ENCODE data around the gene FAM98B. TPM values are rescaled to one million over a fixed set of nuclear protein-coding genes. Genes with fewer than 3 reads are reported as not detected.
"Not testable (repeated sequence)": the region's sequence is repeated elsewhere in the genome, so short reads cannot be mapped to it uniquely, and the experiment has no call there.

FAM98B gene
- total RNA-seq, result 24.4 TPM

DNA sequence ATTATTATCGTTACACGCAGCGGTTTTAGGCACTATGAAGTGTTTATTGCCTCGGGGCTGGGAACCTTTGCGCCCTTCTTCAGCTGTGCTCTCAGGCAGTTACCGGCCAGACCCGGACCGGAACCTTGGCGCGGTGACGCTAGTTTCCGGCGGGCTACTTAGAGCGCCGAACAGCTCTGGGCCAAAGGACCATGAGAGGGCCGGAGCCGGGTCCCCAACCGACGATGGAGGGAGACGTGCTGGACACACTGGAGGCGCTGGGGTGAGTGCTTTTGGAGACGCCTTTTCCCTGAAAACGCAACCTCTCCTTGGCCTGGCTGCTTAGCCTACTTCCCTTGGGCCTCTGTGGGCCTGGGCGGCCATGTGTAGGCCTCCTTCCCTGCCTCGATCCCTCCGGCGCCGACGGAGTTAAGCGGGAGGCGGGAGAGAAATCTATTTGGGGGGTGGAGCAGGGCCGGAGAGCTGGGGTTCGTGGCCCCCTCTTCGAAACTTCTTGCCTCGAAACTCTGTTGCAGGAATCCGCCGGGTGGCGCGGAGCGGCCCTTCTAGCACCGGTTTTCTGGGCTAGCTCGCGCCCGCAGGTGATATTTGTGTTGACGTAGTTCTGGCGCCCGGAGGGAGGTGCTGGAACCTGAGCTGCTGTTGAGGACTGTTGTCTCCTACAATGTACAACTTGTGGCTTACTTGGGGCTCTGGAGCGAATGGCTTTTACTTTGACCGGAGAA is at the start of gene FAM98B:
Gene FAM98B (plus strand): TSS at position 157 of the 725 bp plus-strand sequence. CDS start 35 bp downstream, at position 192.
- intact Hi-C loops (cut with DNase I), result no loop called here
- ATAC-seq (peak; percentile 98), DNase-seq (ENCODE audit: low spot score) (peak; percentile 92)

DNA sequence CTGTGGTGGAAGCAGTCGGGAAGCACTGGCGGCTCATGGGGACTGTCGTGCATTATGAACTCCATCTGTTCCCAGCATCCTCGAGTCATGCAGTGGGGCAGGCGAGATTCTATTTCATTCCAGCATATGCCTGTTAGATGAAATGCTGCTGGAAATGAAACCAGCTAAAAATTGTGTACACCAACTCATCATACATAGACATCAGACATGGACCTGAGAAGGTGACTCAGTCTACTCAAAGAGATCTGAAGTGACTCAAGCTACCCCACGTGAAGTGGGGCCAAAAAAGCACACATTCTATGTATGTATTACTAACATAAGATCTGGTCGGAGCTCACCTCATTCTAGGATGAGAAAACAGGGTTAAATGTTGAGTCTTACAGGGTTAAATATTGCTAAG is 47.5 kb upstream of the FAM98B start:
- no peak for DNase-seq (ENCODE audit: low spot score)
- ATAC-seq, result no peak
- intact Hi-C loops (cut with DNase I), result no loop called here

DNA sequence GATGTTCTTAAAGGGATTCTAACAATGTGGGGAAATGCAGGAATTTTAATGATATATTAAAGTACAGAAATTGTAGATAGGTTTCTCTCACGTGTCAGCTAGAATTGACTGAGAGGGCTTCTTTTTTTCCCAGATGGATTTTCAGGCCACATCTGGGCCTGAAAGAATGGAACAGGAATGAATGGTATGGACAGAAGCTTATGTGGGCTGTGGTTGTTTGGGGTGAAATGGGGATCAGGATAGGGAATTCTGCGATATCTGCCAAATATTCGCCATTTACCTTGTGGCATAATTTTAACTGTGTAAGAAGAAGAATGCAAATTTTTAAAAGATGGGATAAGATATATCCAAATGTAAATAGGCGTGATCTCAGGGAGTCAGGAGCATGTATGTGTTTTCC is 45.4 kb upstream of the FAM98B start:
- intact Hi-C loops (cut with DNase I), result no loop called here
- no peak for ATAC-seq
- no peak for DNase-seq (ENCODE audit: low spot score)

DNA sequence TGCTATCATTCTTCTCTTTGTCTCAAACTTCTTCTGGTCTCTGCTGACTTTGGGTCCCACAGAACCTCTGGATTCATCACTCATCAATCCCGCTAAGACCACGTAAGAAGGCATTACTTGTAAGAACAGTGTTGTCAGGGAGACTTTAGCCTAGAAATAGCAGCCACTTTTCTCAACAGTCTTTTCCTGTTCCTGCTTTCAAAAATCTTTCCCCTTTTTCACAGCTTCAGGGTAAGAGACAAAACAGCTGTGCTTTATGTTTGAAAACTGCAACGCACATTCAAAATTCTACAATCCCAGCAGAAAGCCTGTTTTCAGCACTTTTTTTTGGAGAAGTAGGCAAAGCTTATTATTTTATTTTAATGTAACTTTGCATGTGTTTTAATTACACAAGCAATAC is 42.0 kb upstream of the FAM98B start:
- peak; percentile 29 for ATAC-seq
- no peak for DNase-seq (ENCODE audit: low spot score)
- intact Hi-C loops (cut with DNase I), result no loop called here

DNA sequence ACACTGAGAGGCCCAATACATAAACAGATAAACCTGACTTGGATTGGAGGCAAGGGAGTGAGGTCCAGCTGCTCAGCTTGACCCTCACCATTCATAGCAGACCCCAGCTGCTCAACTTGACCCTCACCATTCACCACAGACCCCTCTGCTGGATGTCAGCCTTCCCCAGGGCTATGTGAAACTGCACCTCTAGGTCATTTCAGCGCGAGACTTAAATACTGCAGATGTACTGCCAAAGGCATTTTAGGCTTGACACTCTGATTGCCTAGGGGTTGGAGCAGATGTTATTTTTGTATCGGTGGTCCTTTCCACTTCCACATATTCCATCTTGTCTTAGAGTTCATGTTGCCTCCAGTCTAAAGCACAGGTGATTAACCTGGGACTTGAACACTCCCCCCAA is 41.5 kb upstream of the FAM98B start:
- DNase-seq (ENCODE audit: low spot score), result no peak
- ATAC-seq, result no peak
- intact Hi-C loops (cut with DNase I), result no loop called here

DNA sequence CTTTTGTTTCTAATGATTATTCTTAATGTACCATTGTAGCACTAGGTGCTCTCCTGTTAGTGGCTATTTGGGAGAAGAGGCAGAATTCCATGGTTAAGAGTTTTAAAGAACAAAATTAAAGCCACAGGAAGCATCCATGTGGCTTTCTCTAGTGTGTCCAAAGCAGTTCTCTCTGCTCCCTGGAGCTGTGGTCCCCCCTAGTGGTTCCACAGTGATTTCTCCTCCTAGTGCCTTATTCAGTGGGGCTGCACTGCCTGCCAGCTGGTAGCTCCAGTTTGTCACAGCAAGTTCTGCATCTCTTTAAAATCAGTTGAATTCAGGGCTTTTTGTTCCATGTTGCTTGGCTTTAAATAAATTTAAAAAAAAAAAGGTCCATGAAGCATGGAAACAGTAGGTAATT is 39.6 kb upstream of the FAM98B start:
- ATAC-seq, result peak; percentile 98
- peak; percentile 74 for DNase-seq (ENCODE audit: low spot score)
- intact Hi-C loops (cut with DNase I), result no loop called here

DNA sequence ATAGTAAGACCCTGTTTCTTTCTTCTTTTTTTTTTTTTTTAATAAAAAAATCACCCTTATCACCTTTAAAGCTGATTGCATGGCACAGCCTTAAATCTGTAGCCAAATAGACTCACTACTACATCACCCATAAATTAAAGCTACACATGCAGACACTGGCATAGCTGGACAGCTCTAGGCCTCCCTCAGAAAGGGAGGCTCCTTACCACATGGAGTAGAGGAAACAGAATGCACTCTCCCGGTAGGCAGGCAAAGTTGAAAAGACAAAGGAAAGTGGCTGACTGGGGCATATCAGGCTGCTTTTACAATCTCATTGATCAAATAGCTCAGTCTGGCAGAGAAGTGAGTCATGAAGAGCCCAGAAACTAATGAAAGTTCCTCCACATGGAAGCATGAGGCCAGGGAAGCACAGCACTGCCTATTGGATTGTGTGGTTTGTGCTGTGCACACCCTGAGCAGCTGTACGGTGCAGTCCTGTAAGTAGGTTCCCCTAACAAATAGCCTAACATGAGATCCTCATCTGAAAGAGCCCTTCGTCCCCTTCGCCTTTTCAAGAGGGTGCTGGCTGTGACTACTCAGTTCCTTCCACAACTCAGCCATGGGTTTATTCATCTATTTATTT is 32.7 kb upstream of the FAM98B start:
- intact Hi-C loops (cut with DNase I), result no loop called here
- ATAC-seq (no peak), DNase-seq (ENCODE audit: low spot score) (no peak)

DNA sequence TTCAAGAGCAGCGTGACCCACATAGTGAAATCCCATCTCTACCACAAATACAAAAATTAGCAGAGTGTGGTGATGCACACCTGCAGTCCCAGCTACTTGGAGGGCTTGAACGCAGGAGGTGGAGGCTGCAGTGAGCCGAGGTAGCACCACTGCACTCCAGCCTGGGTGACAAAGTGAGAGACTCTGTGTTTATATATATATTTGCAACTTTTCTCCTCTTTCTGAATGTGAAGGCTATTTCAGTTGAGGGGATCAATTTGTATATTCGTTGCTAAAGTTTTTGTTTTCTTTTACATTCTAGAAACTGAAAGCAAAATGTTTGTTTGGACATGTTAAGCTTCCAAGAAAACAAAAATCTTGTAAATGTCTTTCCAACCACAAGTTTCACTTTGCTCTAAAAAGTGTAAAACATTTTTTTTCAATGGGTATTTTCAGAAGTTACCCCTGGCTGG is 29.8 kb upstream of the FAM98B start:
- no peak for ATAC-seq
- no peak for DNase-seq (ENCODE audit: low spot score)
- intact Hi-C loops (cut with DNase I), result no loop called here

DNA sequence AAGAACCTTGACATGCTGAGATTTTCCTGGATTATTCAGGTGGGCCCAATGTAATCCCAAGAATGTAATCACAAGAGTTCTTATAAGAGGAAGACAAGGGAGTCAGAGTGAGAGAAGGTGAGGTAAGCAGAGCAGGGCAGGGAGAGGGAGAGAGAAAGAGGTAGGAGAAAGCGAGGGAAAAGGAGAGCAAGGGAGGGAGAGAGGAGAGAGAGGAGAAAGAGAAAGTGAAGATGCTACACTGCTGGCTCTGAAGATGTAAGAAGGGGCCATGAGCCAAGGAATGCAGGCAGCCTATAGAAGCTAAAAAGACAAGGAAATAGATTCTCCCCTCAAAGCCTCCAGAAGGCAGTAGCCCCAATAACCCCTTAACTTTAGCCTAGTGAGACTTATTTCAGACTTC is 28.7 kb upstream of the FAM98B start:
- intact Hi-C loops (cut with DNase I), result no loop called here
- ATAC-seq (no peak), DNase-seq (ENCODE audit: low spot score) (no peak)

DNA sequence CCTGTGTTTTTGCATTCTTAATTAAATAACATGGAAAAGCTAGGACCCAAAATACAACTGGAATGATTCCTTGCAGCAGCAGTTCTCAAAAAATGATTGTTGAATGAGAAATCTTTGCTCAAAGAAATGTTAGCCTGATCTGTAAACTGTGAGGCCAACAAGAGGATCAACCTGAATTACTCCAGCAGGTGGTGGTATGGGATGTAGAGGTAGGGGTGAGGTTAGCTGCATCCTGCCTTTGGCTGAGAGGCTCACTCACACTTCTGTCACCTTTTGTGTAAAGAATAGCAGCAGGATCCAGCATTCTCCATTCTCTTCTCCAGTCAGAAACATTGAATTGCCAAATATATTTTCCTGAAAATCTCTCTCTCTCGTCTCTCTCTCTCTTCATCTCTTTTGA is 26.5 kb upstream of the FAM98B start:
- intact Hi-C loops (cut with DNase I), result no loop called here
- DNase-seq (ENCODE audit: low spot score), result no peak
- no peak for ATAC-seq

DNA sequence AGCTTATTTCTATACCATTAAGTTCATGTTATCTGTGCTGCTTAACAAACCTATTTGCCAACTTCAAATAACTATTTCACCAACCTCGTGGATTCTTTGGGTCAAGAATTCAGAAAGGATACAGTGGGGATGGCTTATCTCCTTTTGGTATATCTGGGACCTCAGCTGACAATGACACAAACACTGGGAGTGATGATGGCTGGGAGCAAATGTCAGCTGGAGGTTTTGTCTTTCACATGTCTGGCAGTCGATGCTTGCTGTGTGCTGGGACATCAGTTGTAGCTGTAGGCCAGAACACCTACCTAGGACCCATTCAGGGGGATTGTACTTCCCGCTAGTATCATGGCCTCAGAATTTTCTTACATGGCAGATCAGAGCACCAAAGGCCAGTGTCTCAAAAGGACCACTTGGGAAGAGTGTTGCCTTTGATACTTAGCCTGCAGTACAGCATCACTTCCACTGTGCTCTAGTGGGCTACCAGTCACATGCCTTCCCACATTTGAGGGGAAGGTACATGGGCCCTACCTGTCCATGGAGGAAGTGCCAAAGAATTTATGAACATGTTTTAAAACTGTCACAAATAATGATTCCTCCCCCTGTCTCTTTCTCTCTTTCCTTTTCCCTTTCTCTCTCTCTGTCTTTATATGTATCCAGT is 23.7 kb upstream of the FAM98B start:
- ATAC-seq (no peak), DNase-seq (ENCODE audit: low spot score) (no peak)
- intact Hi-C loops (cut with DNase I), result no loop called here

DNA sequence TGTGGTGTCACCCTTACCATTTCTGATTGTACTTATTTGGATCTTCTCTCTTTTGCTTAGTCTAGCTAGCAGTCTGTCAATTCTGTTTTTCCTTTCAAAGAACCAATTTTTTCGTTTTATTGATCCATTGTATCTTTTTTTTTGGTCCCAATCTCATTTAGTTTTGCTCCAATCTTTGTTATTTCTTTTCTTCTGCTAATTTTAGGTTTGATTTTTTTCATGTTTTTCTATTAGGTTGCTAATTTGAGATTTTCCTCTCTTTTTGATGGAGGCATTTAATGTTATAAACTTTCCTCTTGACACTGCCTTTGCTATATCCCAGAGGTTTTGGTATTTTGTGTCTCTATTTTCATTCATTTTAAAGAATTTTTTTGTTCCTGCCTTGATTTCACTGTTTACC is 16.9 kb upstream of the FAM98B start:
- DNase-seq (ENCODE audit: low spot score) (no peak), ATAC-seq (no peak)
- intact Hi-C loops (cut with DNase I), result no loop called here

DNA sequence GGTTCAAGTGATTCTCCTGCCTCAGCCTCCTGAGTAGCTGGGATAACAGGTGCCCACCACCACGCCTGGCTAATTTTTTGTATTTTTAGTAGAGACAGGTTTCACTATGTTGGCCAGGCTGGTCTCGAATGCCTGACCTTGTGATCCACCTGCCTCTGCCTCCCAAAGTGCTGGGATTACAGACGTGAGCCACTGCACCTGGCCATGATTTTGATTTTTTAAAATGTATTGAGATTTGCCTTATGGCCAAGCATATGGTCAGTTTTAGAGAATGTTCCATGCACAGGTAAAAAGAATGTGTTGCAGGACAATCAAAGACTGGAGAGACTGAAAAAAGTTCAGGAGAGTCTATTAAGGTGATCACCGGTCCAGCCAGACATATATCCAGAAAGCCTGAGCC is 16.3 kb upstream of the FAM98B start:
- DNase-seq (ENCODE audit: low spot score); intact Hi-C loops (cut with DNase I); ATAC-seq: not testable (repeated sequence)

DNA sequence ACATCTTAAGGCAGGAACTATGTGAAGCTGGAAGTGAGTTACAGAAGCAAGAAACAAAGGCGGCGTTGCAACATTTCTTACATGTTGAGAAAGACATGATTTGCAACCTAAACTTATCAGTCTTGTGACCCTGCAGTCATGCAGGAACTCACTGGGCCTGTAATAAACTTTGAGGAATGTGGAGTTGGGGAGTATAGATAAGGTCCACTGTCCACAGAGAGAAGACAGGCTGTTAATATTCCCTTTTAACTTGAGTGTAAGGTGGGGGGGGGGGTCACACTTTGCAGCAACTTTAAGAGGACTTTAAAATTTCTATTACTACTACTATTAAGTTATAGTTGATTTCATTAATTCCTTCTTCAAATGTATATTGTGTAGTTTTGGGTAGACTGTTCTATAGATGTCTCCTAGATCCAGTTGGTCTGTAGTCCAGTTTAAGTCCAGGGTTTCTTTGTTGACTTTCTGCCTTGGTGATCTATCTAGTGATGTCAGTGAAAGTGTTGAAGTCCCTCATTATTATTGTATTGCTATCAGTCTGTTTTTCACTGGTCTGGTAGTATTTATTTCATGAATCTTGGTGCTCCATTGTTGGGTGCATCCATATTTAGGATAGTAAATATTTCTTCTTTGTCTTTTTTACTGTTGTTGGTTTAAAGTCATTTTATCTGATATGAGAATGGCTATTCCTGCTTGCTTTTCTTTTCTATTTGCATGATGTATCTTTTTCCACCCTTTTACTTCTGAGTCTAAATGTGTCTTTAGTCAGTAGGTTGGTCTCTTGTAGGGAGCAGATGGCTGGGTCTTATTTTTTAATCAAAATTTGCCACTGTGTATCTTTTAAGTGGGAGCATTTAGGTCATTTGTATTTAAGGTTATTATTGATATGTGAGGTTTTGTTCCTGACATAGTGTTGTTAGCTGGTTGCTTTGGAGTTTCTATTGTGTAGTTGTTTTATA is 15.6 kb upstream of the FAM98B start:
- ATAC-seq, result no peak
- intact Hi-C loops (cut with DNase I), result no loop called here
- DNase-seq (ENCODE audit: low spot score), result no peak

DNA sequence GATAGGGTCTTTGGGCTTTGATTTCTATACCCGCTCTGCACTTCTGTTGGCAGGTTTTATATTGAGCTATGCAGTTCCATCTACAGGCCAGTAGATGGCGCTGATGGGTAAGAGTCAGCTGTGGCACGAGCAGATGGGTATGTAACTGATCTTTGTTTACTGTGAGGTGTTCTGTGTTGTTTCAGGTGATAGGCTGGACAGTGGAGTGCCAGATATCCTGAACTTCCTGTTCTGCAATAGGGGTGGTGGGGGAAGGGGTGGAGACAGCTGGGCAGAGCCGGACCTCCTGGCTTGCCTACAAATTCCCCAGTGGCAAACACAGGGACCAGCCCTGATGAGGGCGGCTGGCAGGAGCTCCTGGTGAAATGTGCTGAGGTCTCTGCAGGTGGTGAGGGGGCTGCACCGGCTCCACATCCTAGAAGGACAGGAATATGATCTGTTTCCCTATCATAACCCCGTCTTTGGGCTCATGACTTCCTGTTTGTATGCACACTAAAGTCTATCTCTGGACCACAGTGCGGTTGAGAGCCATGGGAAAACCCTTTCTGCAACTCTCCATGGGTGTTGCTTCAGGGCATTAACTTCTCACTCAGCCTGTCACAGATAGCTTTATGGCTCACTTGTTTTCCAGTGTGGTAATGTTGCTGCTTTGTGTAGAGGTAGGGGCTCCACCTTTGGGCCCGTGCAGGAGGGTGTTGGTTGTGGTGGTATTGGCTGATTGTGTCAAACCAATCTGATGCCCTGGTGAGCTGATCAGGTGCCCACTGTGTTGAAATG is 13.4 kb upstream of the FAM98B start:
- DNase-seq (ENCODE audit: low spot score), result no peak
- intact Hi-C loops (cut with DNase I), result no loop called here
- ATAC-seq, result peak; percentile 88

DNA sequence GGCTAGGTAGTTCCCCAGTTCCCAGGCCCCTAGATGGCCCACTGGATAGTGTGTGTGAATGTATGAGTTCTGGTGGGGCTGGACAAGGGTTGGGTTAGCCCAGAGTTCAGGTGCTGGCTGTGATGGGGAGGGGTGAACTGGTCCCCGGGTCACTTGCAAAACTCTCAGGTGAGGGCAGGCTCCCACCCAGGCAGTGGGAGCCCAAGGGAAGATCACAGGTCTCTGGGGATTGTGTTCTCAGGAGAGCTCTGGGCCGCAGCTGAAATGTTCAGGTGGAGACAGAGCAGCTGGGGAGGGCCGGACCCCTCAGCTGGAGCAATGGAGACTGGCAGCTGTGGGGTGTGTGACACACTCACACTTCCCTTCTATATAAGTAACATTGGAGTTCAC is 12.8 kb upstream of the FAM98B start:
- ATAC-seq, result peak; percentile 36
- intact Hi-C loops (cut with DNase I), result no loop called here
- DNase-seq (ENCODE audit: low spot score), result no peak

DNA sequence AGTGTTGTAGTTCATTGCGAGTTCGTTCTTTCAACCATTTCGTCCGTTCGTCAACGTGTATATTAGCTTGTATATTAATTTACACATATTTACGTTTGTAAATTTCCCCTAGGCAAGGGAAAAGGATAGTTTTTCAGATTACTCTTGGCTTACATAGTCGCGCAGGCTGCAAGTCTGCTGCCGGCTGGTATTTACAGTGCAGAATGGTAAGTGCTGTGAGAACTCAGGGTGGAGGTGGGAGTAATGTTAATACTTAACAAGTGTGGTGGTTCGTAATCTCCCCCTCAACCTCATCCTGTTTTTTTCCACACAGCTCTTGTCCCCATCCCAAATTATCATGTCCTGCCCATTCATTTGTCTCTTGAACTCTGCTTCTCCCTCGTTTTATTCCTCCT is 766 bp downstream of the FAM98B start:
- DNase-seq (ENCODE audit: low spot score), result no peak
- peak; percentile 33 for ATAC-seq
- intact Hi-C loops (cut with DNase I), result no loop called here

DNA sequence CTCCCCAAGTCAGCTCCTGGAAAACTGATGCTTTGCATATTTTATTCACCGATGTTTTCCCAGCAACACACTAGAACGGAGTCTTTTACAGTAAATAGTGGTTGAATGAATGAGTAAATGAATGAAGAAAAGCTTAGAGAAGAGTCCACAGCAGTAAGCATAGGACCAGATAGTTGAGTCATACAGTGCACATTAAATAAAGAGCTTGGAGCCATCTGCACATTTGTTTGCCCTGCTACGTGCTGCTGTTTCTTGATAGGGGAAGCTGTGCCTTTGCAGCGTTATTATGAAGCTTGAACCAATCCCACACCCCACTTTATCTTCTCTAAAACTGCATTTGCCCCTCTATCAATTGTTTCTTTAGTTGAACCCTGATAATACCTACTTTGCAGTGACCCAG is 1.2 kb downstream of the FAM98B start:
- no peak for ATAC-seq
- intact Hi-C loops (cut with DNase I), result no loop called here

DNA sequence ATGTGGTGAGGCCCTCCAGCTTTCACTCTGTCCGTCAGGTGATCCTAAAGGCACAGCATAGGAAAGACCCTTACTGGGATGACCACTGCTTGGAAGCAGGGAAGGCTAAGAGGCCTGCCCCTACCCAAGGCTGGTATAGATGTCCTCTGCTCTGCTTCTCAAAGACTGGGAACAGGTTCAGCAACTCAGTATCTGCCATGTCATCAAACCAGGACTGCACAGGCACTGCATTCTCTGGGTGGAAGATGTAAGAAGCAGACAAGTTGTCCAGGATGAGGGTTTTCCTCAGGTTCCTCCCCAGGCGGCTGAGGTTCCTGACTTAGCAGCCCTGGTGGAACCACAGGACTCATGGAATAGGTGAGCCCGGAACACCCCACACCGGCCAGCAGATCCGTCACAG is 4.7 kb downstream of the FAM98B start:
- intact Hi-C loops (cut with DNase I), result no loop called here
- ATAC-seq, result no peak
- no peak for DNase-seq (ENCODE audit: low spot score)

More for the DNA sequence above, 1.2 kb downstream of the FAM98B start:
- no peak for DNase-seq (ENCODE audit: low spot score)

All from sciatic nerve (tissue), 2 donors.